GM12801 (cell line): Measurements from ENCODE around the gene CPT1A.

Source experiments
- CTCF ChIP-seq: IDR thresholded peaks from one replicate; pipeline ENCODE4 v1.5.1; 2011; ENCODE audit warnings: control low read depth; ENCODE audit not compliant: insufficient read length; ENCODE audit errors: extremely low read depth

CPT1A gene

GRCh38 chr11:68845351-68846002 lies 3.8 kb upstream of the CPT1A start:
- no peak for TF ChIP-seq CTCF

- TF ChIP-seq CTCF: no peak
Observed at GRCh38 chr11:68844801-68845200, 3.1 kb upstream of the CPT1A start.

DNA sequence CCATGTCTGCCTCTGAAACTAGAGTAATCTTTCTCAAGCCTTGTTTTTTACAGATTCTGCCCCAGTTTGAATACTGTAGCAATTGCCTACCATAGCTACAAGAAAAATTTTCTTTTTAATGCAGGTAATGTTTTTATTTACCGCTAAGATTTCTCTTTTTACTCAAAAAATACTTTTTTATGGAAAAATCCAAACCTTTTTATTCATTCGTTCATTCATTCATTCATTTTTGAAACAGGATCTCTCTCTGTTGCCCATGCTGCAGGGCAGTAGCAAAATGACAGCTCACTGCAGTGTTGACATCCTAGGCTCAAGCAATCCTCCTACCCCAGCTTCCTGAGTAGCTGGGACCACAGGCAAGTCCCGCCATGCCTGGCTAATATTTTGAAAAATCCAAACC lies 2.7 kb upstream of the CPT1A start:
- no peak for TF ChIP-seq CTCF

DNA sequence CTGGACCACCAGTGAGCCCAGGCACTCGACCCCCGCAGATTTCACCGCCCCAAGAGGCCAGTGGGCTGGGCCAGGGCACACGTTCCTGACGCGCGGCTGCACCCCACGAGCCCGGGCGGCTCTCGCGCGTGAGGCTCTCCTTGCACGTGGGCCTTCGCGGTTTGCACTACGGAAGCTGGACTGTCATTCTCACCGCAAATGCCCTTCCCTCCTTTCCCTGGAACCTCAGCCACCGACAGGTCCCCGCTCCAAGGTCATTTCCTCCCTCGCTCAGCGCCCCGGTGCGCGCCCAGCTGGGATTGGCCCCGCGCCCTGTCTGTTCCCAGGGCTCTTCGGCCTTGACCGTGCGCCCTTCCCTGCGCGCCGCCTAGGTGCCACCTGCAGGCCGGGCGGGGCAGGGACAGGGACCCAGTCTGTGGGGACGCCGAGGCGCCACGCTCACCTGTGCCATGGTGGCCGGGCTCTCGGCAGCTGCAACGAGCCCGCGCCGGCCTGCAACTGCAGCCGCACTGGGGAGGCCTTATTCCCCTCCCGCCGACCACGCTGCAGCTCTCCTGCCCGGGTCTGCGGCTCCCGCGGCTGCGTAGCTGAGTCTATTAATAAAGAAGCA lies 2.1 kb upstream of the CPT1A start:
- no peak for TF ChIP-seq CTCF

DNA sequence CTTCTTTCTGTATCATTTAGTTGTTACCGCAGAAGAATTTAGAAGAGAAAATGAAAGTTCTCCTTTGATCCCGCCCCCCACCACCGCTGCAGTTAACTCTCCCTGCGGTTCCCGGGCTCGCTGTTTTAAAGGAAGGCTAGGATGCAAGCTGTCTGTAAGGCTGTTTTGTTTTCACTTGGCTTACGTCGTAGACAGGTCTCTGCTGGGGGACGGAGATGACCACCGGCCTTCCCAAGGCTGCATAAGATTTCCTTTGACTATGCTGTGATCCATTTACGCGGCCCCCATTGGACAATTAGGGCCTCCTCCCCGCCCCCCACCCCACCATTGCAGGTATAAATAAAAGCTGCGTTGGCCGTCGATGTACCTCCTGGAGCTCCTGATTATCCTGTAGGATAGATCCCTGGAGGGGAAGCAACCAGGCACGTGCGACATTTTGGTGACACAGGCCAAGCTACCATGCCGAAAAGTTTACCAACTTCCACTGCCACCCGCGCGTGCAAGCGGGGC lies 1.4 kb upstream of the CPT1A start:
- no peak for TF ChIP-seq CTCF

DNA sequence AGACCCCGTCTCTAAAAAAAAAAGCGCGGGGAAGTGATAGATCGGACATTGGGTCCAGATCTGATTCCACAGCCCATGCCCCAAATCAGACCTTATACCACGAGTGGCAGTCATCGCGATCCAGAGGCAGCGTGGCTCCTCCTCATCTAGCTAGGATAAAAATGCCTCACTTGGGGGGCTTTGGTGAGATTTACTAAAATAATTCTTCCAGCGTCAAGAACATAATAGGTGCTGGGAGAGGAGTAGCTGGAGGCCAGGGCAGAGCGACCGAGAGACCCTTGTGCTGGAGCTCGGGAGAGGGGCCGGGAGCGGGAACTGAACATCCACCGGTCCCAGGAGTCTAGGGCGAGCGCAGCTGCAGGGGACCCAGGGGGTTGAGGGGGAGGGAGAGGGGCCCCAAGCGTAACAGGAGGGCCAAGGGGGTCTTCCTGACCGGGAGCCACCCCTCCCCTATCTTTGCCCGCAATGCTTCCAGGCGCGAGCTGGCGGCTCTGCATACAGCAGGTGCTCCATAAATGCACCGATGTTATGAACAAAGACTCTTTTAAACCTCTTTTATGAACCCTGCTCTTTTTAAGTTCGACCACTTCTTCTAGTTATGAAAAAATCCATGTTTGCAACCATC lies 823 bp upstream of the CPT1A start:
- TF ChIP-seq CTCF: no peak

- TF ChIP-seq CTCF: no peak
Observed at GRCh38 chr11:68840661-68841653, 759 bp downstream of the CPT1A start.
